Measurements from ENCODE around the gene GLI2.

GLI2 gene

DNA sequence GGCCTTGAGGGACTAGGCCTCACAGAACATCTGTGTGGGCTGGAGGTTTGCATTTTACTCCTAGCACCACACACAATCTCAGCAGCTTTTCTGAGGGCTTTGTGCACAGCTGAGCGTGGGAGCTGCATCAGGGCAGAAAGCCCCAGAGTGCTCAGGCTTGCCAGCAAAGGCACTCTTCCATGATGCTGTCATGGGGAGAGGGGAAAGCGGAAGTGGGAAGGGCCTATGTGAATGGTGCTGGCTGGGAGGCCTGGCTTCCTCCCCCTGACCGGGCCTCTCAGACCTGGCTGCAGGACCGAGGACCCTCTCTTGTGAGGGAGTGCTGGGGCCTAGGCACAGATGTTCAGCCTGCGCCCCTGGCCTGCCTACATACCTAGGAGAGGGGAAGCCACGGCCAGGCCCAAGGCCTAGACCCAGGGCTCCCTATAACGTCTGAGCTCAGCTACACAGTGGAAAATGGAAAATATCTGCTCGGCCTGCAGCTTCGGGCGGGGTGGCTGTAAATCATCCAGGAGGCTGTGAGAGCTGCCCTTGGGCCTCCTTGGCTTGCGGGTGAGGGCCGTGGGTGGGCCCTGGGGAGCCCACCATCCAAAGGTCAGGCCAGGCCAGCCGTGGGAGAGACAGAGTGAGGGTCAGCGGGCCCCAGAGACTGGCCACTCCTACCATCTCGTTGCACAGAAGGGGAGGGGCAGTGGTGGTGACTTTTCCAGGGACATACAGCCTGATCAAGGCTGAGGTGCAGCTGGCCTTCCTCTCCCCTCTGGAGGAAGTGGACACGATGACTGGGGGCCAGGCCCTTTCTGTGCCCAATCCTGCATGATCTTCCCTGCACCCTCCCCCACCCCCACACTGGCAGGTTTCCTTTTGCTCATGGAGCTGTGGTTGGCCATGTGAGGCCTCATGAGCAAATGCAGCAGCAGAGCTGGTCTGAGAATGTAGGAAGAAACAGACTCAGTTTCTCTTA, 22.8 kb downstream of the GLI2 start:
- DNase-seq (ENCODE audit: low spot score), result peak; percentile 4

DNA sequence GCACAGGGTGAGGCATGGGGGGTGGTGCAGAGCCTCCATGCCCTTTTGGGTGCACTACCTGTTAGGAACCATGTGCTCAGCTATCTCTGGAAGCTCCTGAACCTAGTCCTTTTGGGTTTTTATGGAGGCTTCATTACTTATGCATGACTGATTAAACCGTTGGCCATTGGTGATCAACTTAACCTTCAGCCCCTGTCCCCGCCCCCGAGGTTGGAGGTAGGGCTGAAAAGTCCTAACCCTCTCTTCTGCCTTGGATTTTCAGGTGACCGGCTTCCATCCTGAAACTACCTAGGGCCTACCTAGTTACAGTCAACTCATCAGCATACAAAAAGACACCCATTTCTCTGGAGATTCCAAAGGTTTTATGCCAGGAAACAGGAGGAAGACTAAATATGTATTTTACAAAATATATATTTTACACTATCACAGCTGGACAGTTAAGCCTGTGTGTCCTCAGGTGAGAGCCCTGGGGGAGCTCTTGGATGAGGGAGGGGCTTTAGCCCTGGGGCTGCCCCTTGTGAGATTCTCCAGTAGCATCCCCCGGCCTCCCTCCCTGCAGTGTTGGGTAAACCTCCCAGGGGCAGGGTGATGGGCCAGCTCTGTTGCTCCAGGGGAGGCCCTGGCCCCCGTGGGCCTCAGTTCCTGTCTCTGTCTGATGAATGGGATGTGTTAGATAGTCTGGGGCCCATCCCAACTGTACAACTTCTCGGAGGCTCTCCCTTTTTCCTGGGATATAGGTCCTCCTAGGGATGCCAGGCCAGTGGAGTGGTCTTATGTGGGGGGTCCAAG, 24.1 kb downstream of the GLI2 start:
- DNase-seq (ENCODE audit: low spot score), result no peak

DNA sequence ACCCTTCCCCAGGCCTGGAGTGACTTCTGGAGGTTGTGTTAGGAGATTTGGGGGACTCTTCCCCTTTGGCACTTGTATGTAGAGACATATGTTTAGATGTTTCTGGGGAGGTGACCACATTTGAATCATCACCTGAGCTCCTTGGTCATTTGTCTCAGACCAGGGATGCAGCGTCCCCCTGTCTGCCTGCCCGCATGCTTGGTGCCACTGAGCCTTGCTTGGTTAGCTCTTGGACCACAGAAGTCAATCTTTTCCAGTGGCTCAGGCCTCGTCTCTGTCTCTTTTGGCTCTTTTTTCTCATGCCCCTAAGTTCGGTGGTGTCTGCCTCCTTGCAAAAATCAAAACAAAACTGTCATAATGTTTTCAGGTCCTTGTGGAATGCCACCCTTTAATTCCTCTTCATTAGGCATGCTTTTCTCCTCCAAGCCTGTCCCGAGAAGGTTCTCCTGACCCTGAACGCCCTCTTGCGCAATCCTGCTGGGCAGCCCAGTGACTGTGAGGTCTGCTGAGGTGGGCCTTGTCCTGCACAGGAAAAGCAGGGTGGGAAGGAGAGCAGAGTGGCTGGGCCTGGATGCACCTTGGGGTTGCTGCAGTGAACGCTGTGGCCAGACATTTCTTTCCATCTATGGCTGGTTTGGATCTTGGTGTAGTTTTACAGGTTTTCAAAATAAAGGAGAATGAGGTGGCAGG, 24.9 kb downstream of the GLI2 start:
- DNase-seq (ENCODE audit: low spot score), result no peak

DNA sequence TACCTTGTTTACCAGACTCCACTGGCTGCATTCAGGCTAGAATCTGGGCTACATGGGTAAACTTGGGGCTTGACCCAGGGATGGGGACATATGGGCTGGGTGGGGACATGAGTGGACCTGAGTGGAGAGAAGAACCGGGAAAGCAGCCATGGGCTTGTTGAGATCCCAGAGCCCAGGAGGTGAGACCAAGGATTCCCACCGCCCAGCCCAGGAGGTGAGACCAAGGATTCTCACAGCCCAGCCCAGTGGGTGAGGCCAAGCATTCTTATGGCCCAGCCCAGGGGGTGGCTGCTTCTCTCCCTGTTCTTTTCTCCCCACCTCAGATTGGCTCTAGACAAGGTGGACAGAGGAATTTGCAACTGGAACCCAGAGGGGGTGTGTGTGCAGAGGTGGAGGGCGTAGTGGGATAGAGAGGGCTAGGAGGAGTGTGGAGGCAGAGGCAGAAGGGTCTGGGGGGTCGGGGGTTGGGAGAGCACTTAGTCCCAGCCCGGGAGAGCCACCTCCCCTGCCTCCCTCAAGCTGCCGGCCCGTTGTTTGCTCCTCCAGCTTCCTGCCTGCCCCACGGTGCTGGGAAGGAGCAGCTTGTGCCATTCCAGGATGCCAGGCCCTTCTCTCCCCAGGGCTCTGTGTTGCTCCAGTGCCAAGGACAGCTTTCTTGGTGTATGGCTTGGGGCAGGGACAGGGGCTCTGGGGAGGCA, 25.6 kb downstream of the GLI2 start:
- no peak for DNase-seq (ENCODE audit: low spot score)

DNA sequence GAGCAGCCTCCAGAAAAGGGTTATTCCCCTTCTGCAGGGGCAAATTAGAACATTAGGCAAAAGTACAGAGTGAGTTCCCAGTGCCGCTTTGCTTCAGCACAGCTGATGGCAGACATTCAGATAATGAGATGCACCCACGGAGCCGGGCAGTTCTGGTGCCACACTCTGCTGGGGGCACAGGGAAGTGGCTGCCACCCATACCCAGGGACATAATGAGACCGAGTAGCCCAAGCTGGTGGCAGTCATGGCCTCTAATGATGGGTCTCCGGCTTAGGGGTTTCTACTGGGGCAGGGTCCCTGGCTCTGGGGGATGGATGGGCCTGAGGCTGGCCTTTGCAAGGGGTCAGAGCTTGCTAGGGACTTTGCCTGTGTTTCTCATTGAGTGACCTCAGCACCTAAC, 26.2 kb downstream of the GLI2 start:
- DNase-seq (ENCODE audit: low spot score), result no peak

DNA sequence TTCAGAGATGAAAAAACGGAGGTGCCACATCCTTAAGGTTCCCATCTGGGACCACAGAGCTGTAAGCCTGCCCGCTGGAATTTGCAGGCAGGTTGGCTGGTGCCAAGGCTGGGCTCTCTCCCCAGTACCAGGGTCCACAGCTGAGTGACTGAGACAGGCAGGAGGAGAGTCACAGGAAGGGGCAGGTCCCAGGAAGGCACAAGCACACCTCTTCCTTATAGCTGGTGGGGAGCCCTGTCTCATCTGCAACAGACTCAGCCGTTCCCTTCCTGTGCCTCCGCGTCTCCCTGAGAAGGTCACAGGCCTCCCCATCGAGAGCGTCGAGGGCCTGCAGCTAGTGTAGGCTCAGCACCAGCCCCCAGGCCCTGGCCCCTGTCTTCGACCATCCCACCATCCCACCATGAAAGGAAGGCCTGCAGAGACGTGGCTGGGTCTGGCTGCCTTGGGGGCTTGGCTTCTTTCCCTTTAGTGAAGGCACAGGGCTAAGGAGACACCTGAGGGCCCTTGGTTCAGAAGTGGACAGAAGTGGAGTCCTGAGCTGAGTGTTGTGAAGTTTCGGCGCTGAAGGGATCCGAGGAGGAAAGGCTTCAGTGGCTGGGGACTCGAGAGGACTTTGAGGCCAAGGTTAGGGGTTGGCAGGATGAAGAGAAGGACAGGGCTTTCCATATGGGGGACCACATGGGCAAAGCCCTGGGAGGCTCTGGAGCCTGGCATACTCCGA, 26.8 kb downstream of the GLI2 start:
- DNase-seq (ENCODE audit: low spot score), result no peak

DNA sequence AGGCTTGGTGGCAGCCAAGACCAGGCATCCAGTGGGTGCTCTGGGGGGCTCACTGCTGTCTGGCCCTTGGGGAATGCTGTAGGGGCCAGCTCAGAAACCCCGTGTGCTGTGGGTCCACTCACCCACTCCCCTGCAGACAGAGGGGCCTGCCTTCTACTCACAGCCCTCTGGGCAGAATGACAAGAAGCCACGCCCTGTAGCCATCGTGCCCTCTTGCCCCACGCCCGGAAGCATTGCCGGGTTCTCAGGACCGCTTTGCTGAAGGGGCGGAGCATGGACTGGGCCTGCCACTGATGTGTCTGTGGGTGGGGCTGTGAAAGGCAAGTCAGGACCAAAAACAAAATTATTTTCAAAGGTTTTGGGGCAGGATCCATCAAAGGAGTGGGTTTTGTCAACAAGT, 27.8 kb downstream of the GLI2 start:
- no peak for DNase-seq (ENCODE audit: low spot score)

DNA sequence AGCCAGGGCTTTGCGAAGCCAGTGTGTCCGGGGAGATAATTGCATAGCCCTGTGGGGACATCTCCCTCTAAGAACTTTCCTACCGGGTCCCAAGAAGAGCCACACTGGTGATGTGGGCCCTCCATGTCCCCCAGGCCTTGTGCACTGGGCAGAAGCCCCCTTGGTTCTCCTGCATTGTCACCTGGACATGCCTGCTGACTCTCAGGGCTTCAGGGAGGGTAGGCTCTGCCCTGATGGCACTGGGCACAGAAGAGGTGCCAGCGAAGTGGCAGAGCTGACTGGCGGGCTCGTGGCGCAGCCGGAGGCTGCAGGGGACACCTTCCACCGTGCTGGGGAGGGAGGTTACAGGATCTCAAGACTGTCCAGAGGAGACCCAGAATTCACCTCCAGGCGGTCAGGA, 28.3 kb downstream of the GLI2 start:
- no peak for DNase-seq (ENCODE audit: low spot score)

DNA sequence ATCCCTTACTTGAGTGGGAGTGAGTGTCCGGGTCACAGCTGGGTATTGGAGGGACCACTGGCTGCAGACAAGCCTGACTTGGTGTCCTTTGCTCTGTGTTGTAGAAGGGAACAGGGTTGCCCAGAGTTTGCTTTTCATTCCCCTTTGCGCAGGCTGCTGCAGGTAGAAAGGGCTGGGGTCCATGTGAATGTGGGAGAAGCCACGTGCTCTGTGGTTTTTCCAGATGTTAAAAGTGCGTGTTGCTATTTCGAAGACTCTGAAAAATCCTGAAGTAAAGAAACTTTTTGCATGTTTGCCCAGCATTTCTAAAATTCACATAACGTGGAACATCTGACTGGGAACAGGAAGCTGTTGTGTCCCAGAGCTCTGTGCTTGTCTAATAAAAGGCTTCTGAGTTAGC, 28.8 kb downstream of the GLI2 start:
- no peak for DNase-seq (ENCODE audit: low spot score)

DNA sequence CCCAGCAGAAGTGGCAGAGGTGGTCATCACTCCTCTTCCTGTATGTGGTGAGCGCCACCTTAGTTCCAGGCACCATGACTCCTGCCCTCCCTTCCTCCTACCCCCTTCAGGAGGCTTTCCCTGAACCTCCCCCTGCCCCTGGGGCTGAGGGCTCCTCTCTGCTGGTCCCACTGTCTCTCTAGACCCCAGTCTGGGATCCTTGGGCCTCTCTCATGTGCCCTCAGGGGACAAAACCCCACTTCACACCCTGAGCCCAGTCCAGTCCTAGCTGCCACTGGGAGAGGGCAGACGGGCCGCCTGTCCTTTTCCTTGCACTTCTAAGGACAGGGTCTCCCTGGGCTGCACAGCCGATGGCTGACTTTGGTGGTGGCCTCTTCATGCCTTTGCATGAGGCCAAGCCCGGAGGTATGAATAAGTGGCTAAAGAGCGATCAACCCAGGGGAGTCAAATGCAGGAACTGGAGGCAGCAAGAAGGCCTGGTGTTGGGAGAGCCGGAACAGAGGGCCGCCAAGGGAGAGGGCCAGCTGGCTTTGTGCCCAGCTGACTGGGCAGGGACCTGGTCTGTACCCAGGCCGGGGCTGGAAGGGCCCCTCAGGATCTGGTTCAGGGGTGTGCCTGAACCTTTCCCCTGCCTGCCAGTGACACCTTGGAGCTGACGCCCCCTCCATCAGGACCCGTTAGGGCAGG, 29.5 kb downstream of the GLI2 start:
- no peak for DNase-seq (ENCODE audit: low spot score)

DNA sequence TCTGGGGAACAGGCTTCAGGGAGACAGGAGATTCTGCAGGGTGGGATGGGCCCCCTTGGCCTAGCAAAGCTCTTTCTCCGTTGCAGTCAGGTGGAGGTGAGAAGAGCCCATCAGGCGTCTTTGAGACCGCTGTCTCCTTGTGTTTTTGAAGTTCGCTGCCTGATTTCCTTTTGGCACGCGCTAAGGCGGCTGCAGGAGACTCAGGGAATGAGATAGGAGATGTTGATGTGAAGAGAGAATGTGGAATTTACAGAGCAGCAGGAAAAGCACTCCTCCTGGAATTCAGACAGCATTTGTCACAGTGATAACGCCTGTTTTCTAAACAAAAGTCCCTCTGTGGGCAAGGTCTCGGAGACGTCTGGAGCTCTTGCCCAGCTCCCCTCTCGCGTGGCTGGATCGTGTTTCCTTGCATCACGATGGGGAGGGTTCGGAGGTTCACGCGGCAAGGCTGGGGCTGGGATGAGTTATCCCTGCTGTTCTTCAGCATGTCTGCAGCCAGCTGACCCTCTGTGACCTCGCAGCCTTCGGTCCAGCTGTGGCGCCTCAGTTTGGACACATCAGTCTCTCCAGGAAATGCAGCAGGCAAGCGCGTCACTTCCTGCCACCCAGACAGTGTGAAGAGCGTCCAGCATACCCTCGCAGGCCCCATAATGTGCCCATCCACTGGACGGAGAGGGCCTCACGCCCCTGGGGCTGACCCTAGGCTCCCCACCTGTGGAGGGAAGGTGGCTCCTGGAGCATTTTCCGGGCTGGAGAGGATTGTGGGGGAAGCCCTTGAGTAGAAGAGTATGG, 30.2 kb downstream of the GLI2 start:
- DNase-seq (ENCODE audit: low spot score), result no peak

DNA sequence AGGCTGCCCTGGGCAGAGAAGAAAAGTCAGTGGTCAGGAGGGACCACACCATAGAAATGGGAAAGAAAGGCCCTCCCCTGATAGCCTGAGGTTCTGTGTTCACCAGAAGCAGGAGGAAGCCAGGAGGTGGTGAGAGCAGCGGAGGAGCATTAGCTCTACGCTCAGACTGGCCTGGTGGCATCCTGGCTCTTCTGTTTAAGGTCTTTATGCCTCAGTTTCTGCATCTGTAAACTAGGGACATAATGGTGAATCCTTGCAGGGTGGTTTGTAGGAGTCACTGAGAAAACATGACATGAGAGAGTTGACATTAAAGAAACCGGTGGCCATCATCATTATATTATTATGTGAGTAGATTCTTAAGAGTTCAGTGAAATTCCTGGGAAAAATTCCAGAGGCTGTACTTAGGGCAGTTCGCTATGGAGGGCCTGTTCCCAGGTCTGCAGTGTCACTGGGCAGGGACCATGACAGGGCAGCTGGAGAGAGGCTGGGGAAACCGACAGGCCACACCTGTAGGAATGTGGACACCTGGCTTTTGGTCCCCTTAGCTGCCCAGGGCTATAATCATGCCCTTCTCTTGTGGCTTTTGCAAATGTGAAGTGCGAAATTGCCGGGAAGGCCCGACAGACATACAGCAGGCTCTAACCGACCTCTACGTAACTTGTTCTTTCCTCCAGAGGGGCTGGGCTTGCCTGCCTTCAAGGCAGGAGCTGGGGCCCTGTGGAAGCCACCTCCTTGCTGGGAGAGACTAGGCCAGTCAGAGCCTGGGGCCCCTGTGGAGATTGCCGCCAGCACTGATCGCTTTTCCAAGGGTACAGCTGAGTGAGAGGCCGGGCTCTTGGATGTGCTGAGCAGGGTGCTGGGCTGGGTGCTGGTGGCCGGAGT, 31.0 kb downstream of the GLI2 start:
- no peak for DNase-seq (ENCODE audit: low spot score)

DNA sequence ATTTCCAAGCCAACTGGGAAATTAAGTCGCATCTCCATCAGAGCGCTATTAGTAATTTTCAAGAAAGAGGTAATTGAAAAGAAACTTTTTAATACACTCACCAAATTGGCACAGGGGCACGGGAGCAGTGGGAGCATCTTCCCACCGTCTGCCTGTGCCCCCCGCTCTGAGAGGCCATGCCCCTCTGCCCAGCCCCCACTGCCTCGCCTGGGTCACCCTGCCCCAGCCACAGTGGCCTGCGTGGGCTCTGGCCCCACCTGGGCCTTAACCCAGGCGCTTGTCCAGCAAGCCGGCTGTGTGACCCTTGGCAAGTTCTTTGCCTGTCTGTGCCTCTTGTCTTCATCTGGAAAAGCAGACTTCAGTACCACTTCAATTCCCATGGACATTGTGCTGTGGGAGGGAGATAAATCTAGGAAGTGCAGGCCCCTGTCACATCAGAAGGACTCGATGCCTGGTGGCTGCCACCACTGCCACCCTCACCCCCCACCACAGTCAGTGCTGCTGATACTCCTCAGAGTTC, 31.9 kb downstream of the GLI2 start:
- no peak for DNase-seq (ENCODE audit: low spot score)

DNA sequence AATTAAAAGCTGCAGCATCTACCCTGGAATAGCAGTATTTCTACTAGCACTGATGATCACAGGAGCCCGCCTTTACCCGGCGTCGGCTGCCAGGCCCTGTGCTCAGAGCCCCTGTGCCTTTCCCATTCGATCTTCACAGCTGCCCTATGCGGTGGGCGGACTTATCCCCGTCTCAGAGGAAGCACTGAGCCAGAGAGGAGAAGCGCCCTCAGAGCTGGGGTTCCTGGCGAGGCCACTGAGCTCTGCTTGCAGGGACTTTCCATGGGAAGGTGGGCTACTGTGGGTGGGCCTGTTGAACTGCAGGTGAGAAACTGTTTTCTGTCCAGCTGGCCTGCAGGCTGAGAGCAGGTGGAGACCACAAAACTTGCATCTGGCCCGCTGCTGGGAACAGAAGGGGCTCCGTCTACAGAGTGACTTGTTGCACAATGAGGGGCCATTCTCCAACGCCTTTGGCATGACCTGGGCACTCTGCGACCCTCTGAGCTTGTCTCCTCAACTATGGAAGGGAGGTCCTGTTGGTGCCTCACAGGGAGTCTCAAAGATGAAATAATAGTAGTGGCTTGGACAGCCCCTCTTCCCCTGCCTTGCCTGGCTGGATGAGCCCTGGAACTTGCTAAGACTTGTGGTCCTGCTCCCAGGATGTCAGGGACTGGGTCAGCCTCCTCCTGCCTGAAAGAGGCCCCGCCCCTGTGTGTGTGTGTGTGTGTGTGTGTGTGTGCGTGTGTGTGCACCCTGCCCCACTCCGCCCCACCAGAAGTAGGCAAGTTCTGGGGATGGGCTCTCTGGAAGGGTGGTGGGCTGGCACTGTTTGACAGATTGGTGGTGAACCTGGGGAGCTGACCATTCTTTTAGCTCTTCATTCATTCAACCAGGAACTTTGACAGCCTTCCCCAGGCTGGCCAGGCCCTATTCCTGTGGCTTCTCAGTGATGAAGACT, 32.7 kb downstream of the GLI2 start:
- DNase-seq (ENCODE audit: low spot score), result no peak

DNA sequence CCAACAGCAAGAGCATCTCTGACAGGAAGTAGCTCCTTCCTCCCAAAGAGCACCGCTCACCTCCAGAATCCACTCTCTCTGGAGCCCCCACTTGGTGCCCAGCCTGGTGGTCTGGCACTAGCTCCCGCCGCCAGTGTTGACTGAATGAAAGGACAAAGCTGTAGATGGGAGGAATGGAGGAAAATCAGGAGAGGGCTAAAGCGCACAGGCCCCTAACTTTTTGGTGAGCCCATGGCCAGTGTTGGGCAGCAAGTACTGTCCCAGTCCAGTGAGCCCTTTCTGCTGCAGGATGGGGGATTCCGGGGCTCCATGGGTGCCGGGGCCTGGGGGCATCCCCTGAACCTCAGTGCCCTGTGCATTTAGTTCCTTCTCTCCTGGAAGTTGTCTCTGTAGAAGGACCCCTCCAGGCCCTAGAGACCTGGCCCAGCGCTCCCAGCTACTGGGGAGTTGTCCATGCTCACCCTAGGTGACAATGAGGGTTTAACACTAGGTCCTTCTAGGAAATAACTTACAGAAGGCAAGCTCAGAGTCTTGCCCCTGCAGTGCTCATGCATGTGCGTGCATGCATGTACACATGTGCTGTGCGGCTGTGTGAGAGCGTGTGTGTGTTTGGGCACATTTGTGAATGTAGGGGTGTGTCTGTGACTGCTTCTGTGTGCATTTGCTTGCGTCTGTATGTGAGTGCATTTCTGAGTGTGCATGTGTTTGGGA, 33.6 kb downstream of the GLI2 start:
- DNase-seq (ENCODE audit: low spot score), result no peak

DNA sequence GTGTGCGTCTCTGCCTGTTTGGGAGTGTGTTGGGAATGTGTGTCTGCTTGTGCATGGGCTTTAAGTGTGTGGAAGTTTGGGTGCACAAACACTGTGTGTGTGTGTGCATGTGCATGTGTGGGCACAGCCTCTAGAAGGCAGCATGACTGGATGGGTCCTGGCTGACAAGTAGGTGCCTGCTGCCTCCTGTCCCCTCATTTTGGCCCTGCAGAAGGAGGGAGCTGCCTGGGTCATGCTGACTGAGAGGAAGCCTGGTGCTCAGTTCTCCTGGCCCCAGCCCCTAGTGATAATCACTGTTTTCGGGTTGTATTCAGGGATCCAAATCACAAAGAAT, 34.1 kb downstream of the GLI2 start:
- no peak for DNase-seq (ENCODE audit: low spot score)

DNA sequence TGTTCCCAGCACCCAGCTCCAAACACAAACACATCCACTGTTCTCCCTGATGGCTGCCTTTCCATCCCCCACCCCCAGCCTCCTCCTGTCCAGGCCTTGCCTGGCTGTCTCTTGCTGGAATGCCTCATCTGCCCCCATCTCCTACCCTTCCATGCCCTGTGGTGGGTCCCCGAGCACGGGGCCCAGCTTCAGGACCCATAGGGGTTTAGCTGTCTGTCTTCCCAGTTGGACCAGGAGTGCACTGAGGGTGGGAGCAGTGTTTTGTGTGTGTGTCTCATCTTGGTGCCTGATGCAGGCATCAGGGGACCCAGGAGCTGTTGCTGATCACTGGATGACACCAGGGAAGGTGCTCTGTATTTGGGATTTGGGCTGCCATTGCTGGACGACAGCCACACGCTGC, 34.5 kb downstream of the GLI2 start:
- no peak for DNase-seq (ENCODE audit: low spot score)

All from cerebellar cortex (tissue), 1 donor.